Activated CD4-positive, alpha-beta memory T cell treated with anti-CD3 and anti-CD28 coated beads for 36 hours (primary cell): ENCODE results near the gene CROCC2. TPM values are rescaled to one million over a fixed set of nuclear protein-coding genes. Genes with fewer than 3 reads are reported as not detected.

Experiments
- CTCF ChIA-PET: fragments of 350-600 bp; sonication (Branson Sonifier 250); formaldehyde crosslinking; loops from one replicate; lab custom pipeline; 2021; ENCODE audit warnings: antibody characterized with exemption, inconsistent platforms; lab: Charles Lee
- POLR2A ChIA-PET: fragments of 350-600 bp; sonication (Branson Sonifier 250); formaldehyde crosslinking; loops from one replicate; lab custom pipeline; 2021; ENCODE audit warnings: antibody characterized with exemption; lab: Charles Lee
- DNase-seq: peaks from one replicate; pipeline ENCODE4 v3.0.0-alpha.2; 2020
- H3K27ac Mint-ChIP-seq: one replicate; pipeline ENCODE4 v1.8.0; 2021; ENCODE audit warnings: mixed read lengths
- H3K27me3 Mint-ChIP-seq: one replicate; pipeline ENCODE4 v1.8.0; 2021; ENCODE audit warnings: mixed read lengths
- H3K36me3 Mint-ChIP-seq: one replicate; pipeline ENCODE4 v1.8.0; 2021; ENCODE audit warnings: mixed read lengths
- H3K4me1 Mint-ChIP-seq: one replicate; pipeline ENCODE4 v1.8.0; 2021; ENCODE audit warnings: low read depth, mixed read lengths
- H3K4me3 Mint-ChIP-seq: one replicate; pipeline ENCODE4 v1.8.0; 2021; ENCODE audit warnings: mild to moderate bottlenecking, mixed read lengths
- H3K9me3 Mint-ChIP-seq: one replicate; pipeline ENCODE4 v1.8.0; 2021; ENCODE audit warnings: mixed read lengths
- intact Hi-C: fragments of 100-400 bp; cut with micrococcal nuclease; formaldehyde crosslinking; loops from one replicate; pipeline ENCODE4 v1.15.1; 2023
- total RNA-seq, 2 experiments: library from RNA; stranded (reverse); gene quantifications; one replicate each; pipeline ENCODE4 v1.2.3, GENCODE V29; 2021

CROCC2 gene
- total RNA-seq, 2 experiments from 2014 or later, result not detected

DNA sequence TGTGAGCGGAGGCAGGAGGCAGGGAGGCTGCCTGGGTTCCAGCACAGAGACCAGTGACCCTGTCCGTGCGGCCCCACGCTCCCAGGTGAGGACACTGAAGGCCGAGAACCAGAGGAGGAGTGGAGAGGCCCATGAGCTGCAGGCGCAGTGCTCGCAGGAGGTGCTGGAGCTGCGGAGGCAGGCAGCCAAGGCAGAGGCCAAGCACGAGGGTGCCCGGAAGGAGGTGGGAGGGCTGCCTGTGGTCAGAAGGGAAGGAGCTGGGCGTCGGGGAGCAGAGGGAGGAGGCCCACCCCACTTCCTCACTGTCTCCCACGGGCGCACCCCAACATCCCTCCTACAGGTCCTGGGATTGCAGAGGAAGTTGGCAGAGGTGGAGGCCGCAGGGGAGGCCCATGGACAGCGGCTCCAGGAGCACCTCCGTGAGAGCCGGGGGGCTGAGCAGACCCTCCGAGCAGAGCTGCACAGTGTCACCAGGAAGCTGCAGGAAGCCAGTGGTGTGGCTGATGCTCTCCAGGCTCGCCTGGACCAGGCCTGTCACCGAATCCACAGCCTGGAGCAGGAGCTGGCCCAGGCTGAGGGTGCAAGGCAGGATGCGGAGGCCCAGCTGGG lies 59.3 kb downstream of the CROCC2 start:
- no peak for DNase-seq
- Mint-ChIP-seq H3K4me1 (no peaks in the 10 kb centered on the region), H3K27ac (no peak overlapping the region), H3K9me3 (no peaks in the 10 kb centered on the region), H3K27me3 (no peaks in the 10 kb centered on the region), H3K36me3 (no peaks in the 10 kb centered on the region), H3K4me3 (no peak overlapping the region)
- POLR2A ChIA-PET, result no interaction called here
- intact Hi-C loops, result no loop called here
- CTCF ChIA-PET, result no interaction called here

DNA sequence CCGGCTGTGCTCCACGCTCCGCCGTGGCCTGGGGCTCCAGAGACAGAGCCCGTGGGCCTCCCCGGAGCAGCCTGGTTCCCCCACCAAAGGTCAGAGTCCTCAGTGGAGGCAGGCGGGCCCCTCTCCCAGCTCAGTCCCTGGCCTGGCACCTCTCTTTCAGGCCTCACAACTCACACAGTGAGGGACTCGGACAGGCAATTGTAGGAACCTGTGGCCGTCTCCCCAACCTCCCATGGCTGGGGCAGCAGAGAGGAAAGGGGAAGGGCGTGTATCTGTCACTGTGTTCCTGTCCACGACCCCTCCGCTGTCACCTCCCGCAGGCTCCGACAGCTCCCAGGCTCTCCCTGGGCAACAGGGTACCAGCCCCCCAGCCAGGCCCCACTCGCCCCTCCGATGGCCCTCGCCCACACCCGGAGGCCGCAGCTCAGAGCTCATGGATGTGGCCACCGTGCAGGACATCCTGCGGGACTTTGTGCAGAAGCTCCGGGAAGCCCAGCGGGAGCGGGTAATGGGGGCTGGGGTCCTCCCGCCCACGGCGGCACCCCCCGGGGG lies 59.8 kb downstream of the CROCC2 start:
- ChIA-PET POLR2A (no interaction called here), CTCF (no interaction called here)

DNA sequence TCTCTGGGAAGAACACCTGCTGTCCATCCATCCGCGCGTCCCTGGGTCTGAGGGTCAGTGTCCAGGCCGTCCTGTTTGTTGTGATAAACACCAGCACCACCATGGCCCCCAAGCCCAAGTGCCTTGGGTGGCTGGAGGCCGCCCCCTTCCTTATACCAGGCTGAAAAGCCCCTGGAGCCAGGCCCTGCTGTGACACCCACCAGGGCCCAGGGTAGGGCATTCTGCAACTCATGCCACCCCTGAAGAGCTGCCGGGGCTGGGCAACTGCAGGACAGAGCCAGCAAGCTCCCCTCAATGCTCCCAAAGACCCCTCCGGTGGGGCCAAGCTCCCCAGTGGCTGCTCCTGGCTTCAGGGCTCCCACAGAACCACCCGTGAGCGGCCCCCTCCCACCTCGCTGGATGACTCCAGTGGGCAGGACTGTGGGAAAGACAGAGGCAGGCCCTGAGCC lies 60.3 kb downstream of the CROCC2 start:
- intact Hi-C loops, result no loop called here
- POLR2A ChIA-PET, result no interaction called here
- no peak overlapping the region for H3K4me3 Mint-ChIP-seq
- no peak for DNase-seq
- H3K36me3 Mint-ChIP-seq, result no peaks in the 10 kb centered on the region
- CTCF ChIA-PET, result no interaction called here
- no peak overlapping the region for H3K27ac Mint-ChIP-seq
- H3K4me1 Mint-ChIP-seq, result no peaks in the 10 kb centered on the region
- no peaks in the 10 kb centered on the region for H3K9me3 Mint-ChIP-seq
- peaks cover under 1% of the 10 kb centered on the region for H3K27me3 Mint-ChIP-seq

More for the DNA sequence above, 59.8 kb downstream of the CROCC2 start:
- Mint-ChIP-seq H3K4me1 (no peaks in the 10 kb centered on the region), H3K27ac (no peak overlapping the region), H3K9me3 (no peaks in the 10 kb centered on the region), H3K36me3 (no peaks in the 10 kb centered on the region), H3K27me3 (no peaks in the 10 kb centered on the region), H3K4me3 (no peak overlapping the region)
- no peak for DNase-seq
- intact Hi-C loops, result no loop called here

DNA sequence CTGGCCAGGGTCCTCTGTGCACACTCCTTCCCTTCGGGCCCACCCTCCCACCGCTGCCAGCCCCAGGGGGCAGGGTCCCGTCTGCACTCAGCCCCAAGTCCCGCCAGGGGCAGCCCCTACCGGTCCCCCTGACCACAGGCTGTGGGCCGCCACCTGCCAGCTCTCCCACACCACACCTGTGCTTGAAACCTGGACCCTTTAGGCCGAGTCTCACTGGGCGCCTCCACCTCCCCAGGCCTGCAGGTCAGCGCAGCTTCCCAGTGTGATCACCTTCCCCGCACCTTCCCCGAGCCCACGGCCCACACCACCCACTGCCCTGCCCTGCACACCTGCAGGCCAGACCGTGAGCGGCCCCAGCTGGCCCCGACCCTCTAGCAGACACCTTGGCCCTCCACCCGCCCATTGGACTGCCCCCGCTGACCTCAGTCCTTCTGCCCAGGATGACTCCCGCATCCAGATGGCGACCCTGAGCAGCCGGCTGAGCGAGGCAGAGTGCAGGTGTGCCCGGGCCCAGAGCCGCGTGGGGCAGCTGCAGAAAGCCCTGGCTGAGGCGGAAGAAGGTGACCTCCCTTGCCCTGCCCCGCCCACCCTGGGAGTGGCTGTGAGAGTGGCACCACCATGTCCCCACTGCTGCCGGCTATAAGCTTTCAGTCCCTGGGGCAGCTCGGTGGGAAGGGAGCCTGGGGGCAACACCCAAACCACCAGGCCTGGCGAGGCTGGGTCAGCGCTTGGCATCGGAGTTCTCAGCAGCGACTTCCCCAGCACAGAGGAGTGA lies 61.0 kb downstream of the CROCC2 start:
- no peak for DNase-seq
- Mint-ChIP-seq H3K4me3 (no peak overlapping the region), H3K36me3 (no peaks in the 10 kb centered on the region), H3K4me1 (no peaks in the 10 kb centered on the region), H3K9me3 (no peaks in the 10 kb centered on the region), H3K27ac (no peak overlapping the region), H3K27me3 (peaks cover 5% of the 10 kb centered on the region)
- ChIA-PET POLR2A (no interaction called here), CTCF (no interaction called here)
- intact Hi-C loops, result no loop called here

DNA sequence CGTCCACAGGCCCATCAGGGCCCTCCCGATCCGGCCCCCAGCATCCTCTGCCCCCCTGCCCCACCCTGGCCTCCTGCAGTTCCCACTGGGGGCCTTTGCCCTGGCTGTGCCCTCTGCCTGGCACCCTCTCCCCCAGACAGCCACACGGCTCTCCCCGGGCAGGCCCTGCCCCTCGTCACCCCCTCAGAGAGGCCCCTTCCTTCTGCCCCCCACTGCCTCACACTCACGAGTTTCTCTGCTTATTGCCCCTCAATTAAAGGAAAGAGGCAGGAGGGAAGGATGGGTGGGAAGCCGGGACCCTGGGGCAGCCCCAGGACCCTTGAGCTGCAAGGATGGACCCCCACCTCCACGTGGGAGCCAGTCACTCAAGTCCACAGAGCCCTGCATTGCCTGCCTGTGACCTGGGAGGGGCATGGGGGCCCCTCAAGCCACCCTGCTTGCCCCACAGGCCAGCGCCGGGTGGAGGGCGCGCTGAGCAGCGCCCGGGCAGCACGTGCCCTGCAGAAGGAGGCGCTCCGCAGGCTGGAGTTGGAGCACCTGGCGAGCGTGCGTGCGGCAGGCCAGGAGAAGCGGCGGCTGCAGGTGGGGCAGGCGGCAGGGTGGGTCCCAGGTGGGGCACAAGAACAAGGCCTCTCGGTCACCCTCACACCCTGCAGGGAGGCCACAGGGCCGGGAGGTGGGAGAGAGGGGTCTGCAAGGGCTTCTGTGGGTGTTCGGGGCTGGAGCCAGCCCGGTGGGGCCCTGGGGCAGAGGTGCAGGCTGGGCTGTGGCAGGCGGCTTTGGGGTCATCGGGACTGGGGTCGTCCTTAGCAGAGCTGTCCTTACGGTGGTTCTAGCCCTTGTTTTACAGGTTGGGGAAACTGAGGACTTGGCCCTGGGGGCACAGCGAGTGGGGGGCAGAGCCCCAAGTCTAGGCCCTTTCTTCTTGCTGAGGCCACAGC lies 61.8 kb downstream of the CROCC2 start:
- intact Hi-C loops, result no loop called here
- DNase-seq, result no peak
- Mint-ChIP-seq H3K27me3 (peaks cover 5% of the 10 kb centered on the region), H3K4me3 (no peak overlapping the region), H3K9me3 (no peaks in the 10 kb centered on the region), H3K36me3 (no peaks in the 10 kb centered on the region), H3K4me1 (no peaks in the 10 kb centered on the region), H3K27ac (no peak overlapping the region)
- CTCF ChIA-PET, result no interaction called here
- POLR2A ChIA-PET, result no interaction called here

DNA sequence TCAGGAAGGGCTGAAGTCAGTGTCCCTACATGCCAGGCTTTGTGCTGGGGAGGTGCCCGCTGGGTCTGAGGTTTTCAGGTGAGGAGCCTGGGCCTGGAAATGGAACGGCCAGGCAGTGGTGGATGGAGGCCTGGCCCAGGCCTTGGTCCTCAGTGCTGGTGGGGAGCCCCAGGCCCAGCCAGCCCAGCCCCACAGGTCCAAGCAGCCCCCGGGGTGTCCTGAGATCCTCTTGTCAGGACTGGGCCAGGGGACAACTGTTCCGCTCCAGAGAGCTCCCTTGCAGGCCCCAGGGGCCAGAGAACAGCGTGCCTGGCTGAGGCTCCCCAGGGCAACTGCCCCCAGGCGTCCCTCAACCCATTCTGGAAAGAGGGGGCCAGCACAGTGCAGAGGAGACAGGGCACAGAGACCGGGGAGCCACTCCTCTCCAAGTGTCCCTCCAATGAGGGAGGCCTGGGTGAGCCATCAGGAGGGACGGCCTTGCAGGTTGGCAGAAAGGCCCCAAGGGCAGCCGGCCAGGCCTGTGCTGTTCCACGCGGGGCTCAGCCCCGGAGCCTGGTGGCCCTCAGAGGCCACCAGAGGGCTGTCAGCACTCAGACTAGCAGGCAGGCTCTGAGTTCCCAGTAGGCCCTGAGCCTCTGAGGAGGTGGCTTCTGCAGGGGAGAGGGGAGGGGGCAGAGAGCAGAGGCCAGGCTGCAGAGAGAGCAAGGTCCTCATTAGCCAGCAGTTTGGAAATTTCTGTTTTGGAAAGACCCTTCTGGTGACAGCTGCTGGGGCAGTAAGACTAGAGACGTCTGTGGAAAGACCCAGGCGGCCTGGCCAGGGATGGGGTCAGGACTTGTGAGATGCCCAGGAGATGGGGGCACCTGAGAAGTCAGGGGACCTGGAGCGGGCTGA lies 62.8 kb downstream of the CROCC2 start:
- POLR2A ChIA-PET, result no interaction called here
- DNase-seq, result no peak
- H3K4me3 Mint-ChIP-seq, result no peak overlapping the region
- peaks cover 3% of the 10 kb centered on the region for H3K4me1 Mint-ChIP-seq
- H3K27me3 Mint-ChIP-seq, result peaks cover 7% of the 10 kb centered on the region
- H3K27ac Mint-ChIP-seq, result no peak overlapping the region
- no peaks in the 10 kb centered on the region for H3K9me3 Mint-ChIP-seq
- no peaks in the 10 kb centered on the region for H3K36me3 Mint-ChIP-seq
- CTCF ChIA-PET, result no interaction called here
- intact Hi-C loops, result no loop called here

DNA sequence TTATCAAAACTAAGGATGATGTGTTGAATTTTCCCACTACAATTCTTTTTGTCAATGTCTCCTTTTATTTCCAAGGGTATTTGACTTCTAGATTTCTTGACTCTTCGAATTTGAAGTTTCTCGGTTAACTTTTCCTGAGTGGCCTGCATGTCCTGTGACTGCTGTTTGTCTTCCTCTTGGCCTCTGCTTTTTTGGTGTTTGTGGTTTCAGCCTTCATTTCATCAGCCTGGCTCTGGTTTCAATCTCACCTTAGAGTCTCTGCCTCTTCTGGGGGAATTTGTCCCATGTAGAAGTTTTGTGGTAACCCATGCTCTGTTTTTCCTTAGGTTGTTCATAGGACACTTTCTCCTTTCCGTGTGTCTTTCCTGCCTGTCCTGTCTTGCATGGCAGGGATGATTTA lies 64.0 kb downstream of the CROCC2 start:
- ChIA-PET POLR2A (no interaction called here), CTCF (no interaction called here)
- Mint-ChIP-seq H3K4me3 (no peak overlapping the region), H3K9me3 (no peaks in the 10 kb centered on the region), H3K36me3 (no peaks in the 10 kb centered on the region), H3K27ac (no peak overlapping the region), H3K4me1 (peaks cover 10% of the 10 kb centered on the region), H3K27me3 (peaks cover 12% of the 10 kb centered on the region)
- intact Hi-C loops, result no loop called here
- no peak for DNase-seq

DNA sequence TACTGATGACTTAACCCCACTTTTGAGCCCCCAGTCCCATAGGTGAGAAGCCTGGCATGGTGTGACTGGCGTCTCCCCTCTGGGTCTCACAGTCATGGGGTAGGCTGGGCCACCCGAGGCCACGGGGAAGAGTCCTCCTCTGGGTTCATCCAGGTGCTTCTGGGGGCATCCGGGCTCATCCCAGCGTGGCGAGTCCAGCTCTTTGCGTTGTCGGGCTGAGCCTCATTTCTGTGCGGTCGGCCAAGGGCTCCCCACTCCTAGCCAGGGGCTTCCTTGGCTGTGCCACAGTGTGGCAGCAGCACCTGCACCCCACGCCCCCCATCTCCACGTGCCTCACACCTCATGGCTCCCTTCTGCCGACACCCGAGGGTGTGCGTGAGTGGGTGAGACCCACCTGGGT lies 64.7 kb downstream of the CROCC2 start:
- no peaks in the 10 kb centered on the region for H3K36me3 Mint-ChIP-seq
- no peaks in the 10 kb centered on the region for H3K9me3 Mint-ChIP-seq
- H3K4me3 Mint-ChIP-seq, result no peak overlapping the region
- intact Hi-C loops, result no loop called here
- peaks cover 13% of the 10 kb centered on the region for H3K4me1 Mint-ChIP-seq
- no peak overlapping the region for H3K27ac Mint-ChIP-seq
- DNase-seq, result no peak
- ChIA-PET POLR2A (no interaction called here), CTCF (no interaction called here)
- H3K27me3 Mint-ChIP-seq, result peaks cover 12% of the 10 kb centered on the region

DNA sequence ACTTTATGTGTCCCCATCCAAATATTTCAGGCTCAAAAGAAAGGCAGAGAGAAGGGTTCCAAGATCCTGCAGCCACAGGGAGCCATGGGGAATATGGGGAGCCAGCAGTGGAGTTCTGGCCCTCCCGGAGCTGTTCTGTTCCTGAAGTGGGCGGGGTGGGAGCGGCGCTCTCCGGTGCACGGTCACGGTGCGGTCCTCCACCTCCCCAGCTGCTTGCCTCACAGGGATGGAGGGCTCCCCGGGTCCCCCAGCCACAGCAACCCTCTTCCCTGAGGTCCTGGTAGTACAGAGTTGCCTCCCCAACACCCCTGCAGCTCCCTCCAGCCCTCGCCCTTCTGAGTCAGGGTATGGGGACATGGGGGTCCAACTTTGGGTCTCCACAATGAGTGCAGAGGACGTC lies 66.1 kb downstream of the CROCC2 start:
- POLR2A ChIA-PET, result no interaction called here
- Mint-ChIP-seq H3K27me3 (peaks cover 12% of the 10 kb centered on the region), H3K36me3 (no peaks in the 10 kb centered on the region), H3K9me3 (no peaks in the 10 kb centered on the region), H3K4me1 (peaks cover 13% of the 10 kb centered on the region), H3K4me3 (no peak overlapping the region), H3K27ac (no peak overlapping the region)
- intact Hi-C loops, result no loop called here
- DNase-seq, result no peak
- CTCF ChIA-PET, result no interaction called here

DNA sequence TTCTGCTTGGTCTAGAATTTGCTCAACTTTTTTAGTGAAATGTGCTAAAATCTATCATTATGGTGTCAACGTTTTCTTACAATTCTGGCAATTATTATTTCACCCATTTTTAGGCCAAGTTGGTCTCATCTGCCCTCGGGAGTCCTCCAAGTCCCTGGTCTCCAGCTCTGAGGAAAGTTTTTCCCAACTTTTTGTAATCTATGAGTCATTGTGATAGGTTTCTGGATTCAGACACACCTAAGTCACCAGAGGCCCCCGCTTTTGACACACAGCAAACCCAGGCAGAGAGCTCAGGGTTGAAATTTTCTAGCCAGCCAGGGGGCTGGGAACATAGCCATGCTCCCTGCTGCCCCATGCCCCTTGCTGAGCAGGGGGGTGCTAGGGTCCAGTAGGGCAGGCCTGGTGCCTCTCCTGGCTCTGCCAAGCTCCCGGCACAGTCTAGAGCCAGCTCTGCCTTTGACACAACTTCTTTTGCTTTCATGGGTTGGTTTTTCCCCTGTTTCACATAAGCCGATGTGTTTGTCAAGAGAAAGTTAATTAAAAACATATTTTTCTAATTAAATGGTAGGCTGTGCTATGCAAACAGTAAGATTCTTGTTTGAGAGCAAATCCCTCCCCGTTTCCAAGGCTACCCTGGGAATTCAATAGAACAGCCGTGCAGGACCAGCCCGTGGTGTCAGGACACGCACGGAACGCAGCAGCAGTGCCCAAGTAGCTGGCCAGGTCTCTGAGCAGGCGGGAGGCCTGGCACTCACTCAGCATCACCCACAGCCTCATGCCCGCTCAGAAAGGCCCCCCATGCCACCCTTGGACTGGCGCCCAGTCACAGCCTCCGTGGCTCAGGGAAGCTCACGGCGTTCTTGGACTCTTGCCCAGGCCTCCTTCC lies 66.7 kb downstream of the CROCC2 start:
- ChIA-PET CTCF (no interaction called here), POLR2A (no interaction called here)
- Mint-ChIP-seq H3K27me3 (peaks cover 12% of the 10 kb centered on the region), H3K4me3 (no peak overlapping the region), H3K36me3 (no peaks in the 10 kb centered on the region), H3K27ac (no peak overlapping the region), H3K9me3 (no peaks in the 10 kb centered on the region), H3K4me1 (peaks cover 13% of the 10 kb centered on the region)
- intact Hi-C loops, result no loop called here
- no peak for DNase-seq
